K562 (cell line): ENCODE results near the gene ELF5. TPM values are rescaled to one million over a fixed set of nuclear protein-coding genes. Genes with fewer than 3 reads are reported as not detected.

Experiments used
- ATAC-seq: fragments of 200-7000 bp; cut with Tn5 transposase; 3 replicates; pipeline ENCODE4 v1.9.1; 2020; ENCODE audit warnings: moderate library complexity
- BruUV-seq: library from RNA; stranded (reverse); fragments of 400-500 nt; replicated peaks from 2 replicates; lab custom pipeline; 2021; lab: Mats Ljungman, UMichigan
- CTCF ChIA-PET: fragments of 300-600 bp; formaldehyde crosslinking; extraction: SDS; loops from one replicate; lab custom pipeline; 2021; ENCODE audit warnings: low intra/inter-chr PET ratio; lab: Yijun Ruan, JAX
- POLR2A ChIA-PET: fragments of 300-600, 350-650 bp; sonication (Branson Sonifier 250); formaldehyde crosslinking; extraction: SDS; loops from one replicate; lab custom pipeline; 2021; ENCODE audit warnings: antibody characterized with exemption, inconsistent platforms; lab: Yijun Ruan, JAX
- DNase-seq, 4 experiments: peaks; one replicate each; pipeline versions ENCODE4 v3.0.0 to v3.0.0-alpha.2; 2011 to 2018; ENCODE audit warnings: low spot score in 3 of 4, mixed read lengths in 3 of 4; ENCODE audit errors: extremely low read depth in 1 of 4
- FAIRE-seq: peaks from 2 replicates; lab custom pipeline; 2011; peaks lifted over from hg19 to GRCh38; lab: Jason Lieb, UNC
- H2AFZ ChIP-seq: 2 replicates; pipeline ENCODE4 v1.6.0; 2011; ENCODE audit warnings: low read depth, low read length, control low read depth, inconsistent platforms
- H3K27ac ChIP-seq: fragments of 200-600 bp; 3 replicates; pipeline ENCODE4 v1.8.0; 2011; ENCODE audit warnings: low read depth, mild to moderate bottlenecking, control low read depth, inconsistent platforms, low read length, moderate library complexity, mixed read lengths; ENCODE audit errors: extremely low read depth
- H3K27me3 ChIP-seq, 2 experiments: fragments of 300-600 bp in 1 of 2; 2 replicates in 1 of 2; 3 replicates in 1 of 2; pipeline versions ENCODE4 v1.6.0 to v1.8.0; 2011; ENCODE audit warnings: inconsistent platforms in 2 of 2, low read length in 2 of 2, mild to moderate bottlenecking in 1 of 2, mixed read lengths in 1 of 2, moderate library complexity in 1 of 2; ENCODE audit not compliant: control insufficient read depth in 2 of 2, insufficient read depth in 2 of 2
- H3K36me3 ChIP-seq: fragments of 300-600 bp; 3 replicates; pipeline ENCODE4 v1.8.0; 2011; ENCODE audit warnings: mild to moderate bottlenecking, low read length, inconsistent platforms; ENCODE audit not compliant: control insufficient read depth, insufficient read depth
- H3K4me1 ChIP-seq, 2 experiments: fragments of 200-600 bp in 1 of 2; replicated peaks in 1 of 2; 2 replicates in 1 of 2; 3 replicates in 1 of 2; pipeline versions ENCODE4 v1.5.1 to v1.8.0; 2011; ENCODE audit warnings: inconsistent platforms in 2 of 2, low read length in 2 of 2, mild to moderate bottlenecking in 1 of 2, mixed read lengths in 1 of 2, moderate library complexity in 1 of 2; ENCODE audit not compliant: control insufficient read depth in 2 of 2, insufficient read depth in 2 of 2
- H3K4me2 ChIP-seq: 2 replicates; pipeline ENCODE4 v1.6.1; 2011; ENCODE audit warnings: low read length, control low read depth, inconsistent platforms, mixed read lengths; ENCODE audit not compliant: insufficient read depth
- H3K4me3 ChIP-seq: fragments of 200-600 bp; sonication (generic), shearing (Covaris generic); 2 replicates; pipeline ENCODE4 v1.5.1; 2016; ENCODE audit warnings: control low read depth, inconsistent platforms
- H3K79me2 ChIP-seq: fragments of 200-600 bp; 3 replicates; pipeline ENCODE4 v1.8.0; 2011; ENCODE audit warnings: low read length, inconsistent platforms; ENCODE audit not compliant: control insufficient read depth, insufficient read depth
- H3K9ac ChIP-seq, 2 experiments: 2 replicates each; pipeline versions ENCODE4 v1.6.0 to v1.6.1; 2011; ENCODE audit warnings: low read depth in 2 of 2, low read length in 2 of 2, control low read depth in 1 of 2, inconsistent platforms in 1 of 2, mild to moderate bottlenecking in 1 of 2, mixed read lengths in 1 of 2; ENCODE audit not compliant: insufficient read depth in 1 of 2
- H3K9me1 ChIP-seq: one replicate; pipeline ENCODE4 v1.6.0; 2011; ENCODE audit warnings: inconsistent platforms, mild to moderate bottlenecking, low read length, moderate library complexity; ENCODE audit not compliant: control insufficient read depth, insufficient read depth
- H3K9me3 ChIP-seq: replicated peaks from 2 replicates; pipeline ENCODE4 v1.5.1; 2011; ENCODE audit warnings: low read depth, low read length, inconsistent platforms; ENCODE audit not compliant: control insufficient read depth, insufficient read depth
- H4K20me1 ChIP-seq: replicated peaks from 2 replicates; pipeline ENCODE4 v1.6.1; 2011; ENCODE audit warnings: low read length, inconsistent platforms, mixed read lengths; ENCODE audit not compliant: control insufficient read depth, insufficient read depth
- ARID1B ChIP-seq: fragments of 450-650 bp; IDR thresholded peaks from 2 replicates; pipeline ENCODE4 v1.6.1; 2016; ENCODE audit warnings: antibody characterized with exemption, mild to moderate bottlenecking, inconsistent platforms
- CREBBP ChIP-seq: IDR thresholded peaks from one replicate; pipeline ENCODE4 v1.6.1; 2012; ENCODE audit warnings: low read depth, mild to moderate bottlenecking, control low read depth, inconsistent platforms, low read length
- GTF2E2 ChIP-seq: fragments of 200-800 bp; sonication (Bioruptor generic); IDR thresholded peaks from 2 replicates; pipeline ENCODE4 v1.6.1; 2016; ENCODE audit warnings: missing genetic modification characterization, missing compliant biosample characterization
- HNRNPH1 ChIP-seq: fragments of 200-400 bp; formaldehyde crosslinking; optimal IDR thresholded peaks from 2 replicates; pipeline ENCODE3; 2017; ENCODE audit warnings: low read depth, mild to moderate bottlenecking, low read length, moderate library complexity
- JUN ChIP-seq, 2 experiments: sonication (generic) in 1 of 2; formaldehyde crosslinking in 1 of 2; IDR thresholded peaks; 2 replicates each; pipeline versions ENCODE4 v1.6.1 to v1.8.0; 2012 to 2022; ENCODE audit warnings: borderline replicate concordance in 2 of 2, mild to moderate bottlenecking in 2 of 2, improper control_type of control experiment in 1 of 2, low read depth in 1 of 2, low read length in 1 of 2, missing genetic modification reagents in 1 of 2
- NFIC ChIP-seq: fragments of 450-650 bp; IDR thresholded peaks from 2 replicates; pipeline ENCODE4 v1.6.1; 2017; ENCODE audit warnings: mild to moderate bottlenecking, inconsistent platforms
- NFIX ChIP-seq: fragments of 250-450 bp; sonication (Bioruptor Pico); IDR thresholded peaks from 2 replicates; pipeline ENCODE4 v1.4.0; 2020; ENCODE audit warnings: low read depth, mild to moderate bottlenecking, moderate library complexity
- NR2C1 ChIP-seq, 2 experiments: fragments of 450-650 bp; IDR thresholded peaks; 2 replicates each; pipeline ENCODE4 v1.6.1; 2017; ENCODE audit warnings: mild to moderate bottlenecking in 2 of 2, antibody characterized with exemption in 1 of 2, inconsistent platforms in 1 of 2, missing compliant biosample characterization in 1 of 2, missing genetic modification characterization in 1 of 2
- PURB ChIP-seq: sonication (generic); formaldehyde crosslinking; IDR thresholded peaks from 2 replicates; pipeline ENCODE4 v1.9.0; 2021; ENCODE audit warnings: low read depth, mild to moderate bottlenecking, missing genetic modification reagents
- RNF2 ChIP-seq: sonication (generic); IDR thresholded peaks from 2 replicates; pipeline ENCODE4 v1.6.1; 2016
- SMAD1 ChIP-seq: fragments of 150-350 bp; IDR thresholded peaks from 2 replicates; pipeline ENCODE4 v1.6.1; 2014; ENCODE audit warnings: low read length, low read depth; ENCODE audit not compliant: partially characterized antibody
- TEAD4 ChIP-seq, 2 experiments: sonication (generic) in 1 of 2; formaldehyde crosslinking in 1 of 2; IDR thresholded peaks; 2 replicates each; pipeline versions ENCODE4 v1.6.1 to v1.8.0; 2012 to 2022; ENCODE audit warnings: borderline replicate concordance in 1 of 2, inconsistent platforms in 1 of 2, low read length in 1 of 2, mild to moderate bottlenecking in 1 of 2, missing genetic modification reagents in 1 of 2
- TOE1 ChIP-seq, 2 experiments: fragments of 450-650 bp in 1 of 2; sonication (generic) in 1 of 2; formaldehyde crosslinking in 1 of 2; IDR thresholded peaks; 2 replicates each; pipeline versions ENCODE4 v1.7.1 to v1.8.0; 2016 to 2022; ENCODE audit warnings: borderline replicate concordance in 2 of 2, mild to moderate bottlenecking in 2 of 2, antibody characterized with exemption in 1 of 2, inconsistent platforms in 1 of 2, low read depth in 1 of 2, missing genetic modification reagents in 1 of 2, moderate library complexity in 1 of 2
- TSC22D4 ChIP-seq: fragments of 450-650 bp; IDR thresholded peaks from 2 replicates; pipeline ENCODE4 v1.6.1; 2016; ENCODE audit warnings: missing genetic modification characterization, missing biosample characterization, control low read depth
- U2AF1 ChIP-seq: fragments of 200-400 bp; formaldehyde crosslinking; optimal IDR thresholded peaks from 2 replicates; pipeline ENCODE3; 2017; ENCODE audit warnings: mild to moderate bottlenecking, low read depth, low read length, moderate library complexity
- XRCC5 ChIP-seq: fragments of 200-400 bp; formaldehyde crosslinking; IDR thresholded peaks from 2 replicates; pipeline ENCODE4 v1.6.1; 2017; ENCODE audit warnings: low read depth, mild to moderate bottlenecking, low read length
- whole genome bisulfite sequencing: fragments of 100-300 bp; shearing (Covaris generic); methylation state at CpG from one replicate; pipeline ENCODE4 v1.1.6; 2016; ENCODE audit warnings: low coverage, mixed read lengths; ENCODE audit not compliant: insufficient coverage; ENCODE audit errors: missing lambda C conversion rate; 5-methylcytosine and 5-hydroxymethylcytosine counted together
- in situ Hi-C: fragments of 300-500 bp; cut with MboI; formaldehyde crosslinking; loops from 4 replicates; pipeline ENCODE4 v1.15.0; 2018; ENCODE audit warnings: inconsistent platforms, mixed read lengths
- intact Hi-C: fragments of 100-400 bp; cut with micrococcal nuclease; formaldehyde crosslinking; loops from 2 replicates; pipeline ENCODE4 v1.14.2; 2022
- polyA plus RNA-seq, 8 experiments: library from polyadenylated mRNA; depleted of rRNA in 4 of 8; stranded (reverse) in 5 of 8; unstranded in 3 of 8; fragments of >200 nt; fragmentation: Nextera tagmentation in 2 of 8; fragmentation: Illumina TruSeq in 1 of 8; extraction: Ambion mirVana in 2 of 8; extraction: Trizol in 1 of 8; gene quantifications; 2 replicates each; pipeline versions ENCODE4 v1.2.1 to v1.2.3, GENCODE V29; 2011 to 2014; ENCODE audit warnings: inconsistent platforms in 1 of 8, missing spikeins in 1 of 8
- total RNA-seq, 7 experiments: library from RNA; depleted of rRNA in 6 of 7; stranded (reverse); fragments of >200 nt in 6 of 7; fragmentation: Illumina TruSeq in 2 of 7; extraction: Trizol in 2 of 7; gene quantifications; 2 replicates each; pipeline versions ENCODE4 v1.2.1 to v1.2.3, GENCODE V29; 2011 to 2021; ENCODE audit warnings: low replicate concordance in 1 of 7
- TF ChIP-seq, protein P1 (sequence below), 2 experiments: fragments of 450-650 bp; IDR thresholded peaks; 2 replicates each; pipeline ENCODE4 v1.6.1; 2016
- TF ChIP-seq, protein P2 (sequence below): sonication (generic); formaldehyde crosslinking; IDR thresholded peaks from 2 replicates; pipeline ENCODE4 v1.5.0; 2020; ENCODE audit warnings: missing genetic modification reagents
- TF ChIP-seq, protein P3 (sequence below): fragments of 450-650 bp; conservative IDR thresholded peaks from 2 replicates; pipeline ENCODE4 v1.6.1; 2016; ENCODE audit warnings: missing genetic modification characterization, low read depth, mild to moderate bottlenecking, control low read depth, missing compliant biosample characterization

Gene ELF5
- total and polyA plus RNA-seq, 9 of the 15 experiments (the other 6 are each of a cell fraction or from before 2014, with no cell fraction given), result not detected

DNA sequence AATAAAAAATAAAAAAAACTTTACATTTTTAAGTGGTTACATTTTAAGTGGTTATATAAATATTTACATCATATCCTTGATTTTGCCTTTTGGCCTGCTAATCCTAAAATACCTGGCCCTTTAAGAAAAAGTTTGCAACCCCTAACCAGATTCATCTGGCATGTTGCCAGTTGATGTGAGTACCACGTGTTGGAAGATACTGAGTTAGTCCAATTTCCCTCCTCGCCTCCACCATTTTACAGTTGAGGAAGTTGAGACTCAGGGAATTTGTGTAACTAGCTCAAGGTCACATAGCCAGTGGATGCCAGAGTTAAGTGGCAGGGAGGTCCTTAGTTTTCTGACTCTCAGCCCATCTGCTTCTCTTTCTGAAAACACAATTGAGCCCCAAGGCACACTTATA is 5.1 kb downstream of the ELF5 start:
- intact Hi-C loops, result no loop called here
- in situ Hi-C loops, result no loop called here
- Histone ChIP-seq H3K27ac (no peak overlapping the region), H3K9ac (no peak overlapping the region), H3K4me3 (no peak overlapping the region), H3K27me3 (no peaks in the 10 kb centered on the region), H4K20me1 (no peaks in the 10 kb centered on the region), H3K79me2 (no peaks in the 10 kb centered on the region), H3K9me3 (no peaks in the 10 kb centered on the region), H3K4me2 (no peak overlapping the region), H3K9me1 (no peaks in the 10 kb centered on the region), H3K4me1 (peaks cover 0 to 3% of the 10 kb centered on the region in 2 experiments; a peak in 1 of 5 replicates), H3K36me3 (no peaks in the 10 kb centered on the region), H2AFZ (no peak overlapping the region)
- TF ChIP-seq ARID1B (no peak), SMAD1 (no peak), NFIX (CRISPR knock-in tag) (peak; percentile 82), RNF2 (no peak), CREBBP (no peak), U2AF1 (no peak), PURB (no peak), HNRNPH1 (no peak), NR2C1 (IDR thresholded peaks at IDR 0.05) (no peak), NR2C1 (tag; IDR thresholded peaks at IDR 0.05) (no peak), TSC22D4 (no peak), NFIC (peak; percentile 93), TEAD4 (IDR thresholded peaks at IDR 0.05; ENCODE audit: low read length) (no peak), TEAD4 (CRISPR knock-in tag; IDR thresholded peaks at IDR 0.05; ENCODE audit: borderline replicate concordance) (no peak), TOE1 (IDR thresholded peaks at IDR 0.05; ENCODE audit: borderline replicate concordance) (no peak), TOE1 (CRISPR knock-in tag; IDR thresholded peaks at IDR 0.05; ENCODE audit: borderline replicate concordance, low read depth) (no peak), XRCC5 (no peak), JUN (IDR thresholded peaks at IDR 0.05; ENCODE audit: borderline replicate concordance, low read depth, low read length) (no peak), JUN (CRISPR knock-in tag; IDR thresholded peaks at IDR 0.05; ENCODE audit: borderline replicate concordance) (no peak), GTF2E2 (tag) (no peak)
- TF ChIP-seq, protein P1, sequence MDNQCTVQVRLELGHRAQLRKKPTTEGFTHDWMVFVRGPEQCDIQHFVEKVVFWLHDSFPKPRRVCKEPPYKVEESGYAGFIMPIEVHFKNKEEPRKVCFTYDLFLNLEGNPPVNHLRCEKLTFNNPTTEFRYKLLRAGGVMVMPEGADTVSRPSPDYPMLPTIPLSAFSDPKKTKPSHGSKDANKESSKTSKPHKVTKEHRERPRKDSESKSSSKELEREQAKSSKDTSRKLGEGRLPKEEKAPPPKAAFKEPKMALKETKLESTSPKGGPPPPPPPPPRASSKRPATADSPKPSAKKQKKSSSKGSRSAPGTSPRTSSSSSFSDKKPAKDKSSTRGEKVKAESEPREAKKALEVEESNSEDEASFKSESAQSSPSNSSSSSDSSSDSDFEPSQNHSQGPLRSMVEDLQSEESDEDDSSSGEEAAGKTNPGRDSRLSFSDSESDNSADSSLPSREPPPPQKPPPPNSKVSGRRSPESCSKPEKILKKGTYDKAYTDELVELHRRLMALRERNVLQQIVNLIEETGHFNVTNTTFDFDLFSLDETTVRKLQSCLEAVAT (IDR thresholded peaks at IDR 0.05), result no peak
- TF ChIP-seq, protein P2, sequence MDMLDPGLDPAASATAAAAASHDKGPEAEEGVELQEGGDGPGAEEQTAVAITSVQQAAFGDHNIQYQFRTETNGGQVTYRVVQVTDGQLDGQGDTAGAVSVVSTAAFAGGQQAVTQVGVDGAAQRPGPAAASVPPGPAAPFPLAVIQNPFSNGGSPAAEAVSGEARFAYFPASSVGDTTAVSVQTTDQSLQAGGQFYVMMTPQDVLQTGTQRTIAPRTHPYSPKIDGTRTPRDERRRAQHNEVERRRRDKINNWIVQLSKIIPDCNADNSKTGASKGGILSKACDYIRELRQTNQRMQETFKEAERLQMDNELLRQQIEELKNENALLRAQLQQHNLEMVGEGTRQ (CRISPR knock-in tag), result peak; percentile 20; the same call in 1 of the 2 replicates
- TF ChIP-seq, protein P3, sequence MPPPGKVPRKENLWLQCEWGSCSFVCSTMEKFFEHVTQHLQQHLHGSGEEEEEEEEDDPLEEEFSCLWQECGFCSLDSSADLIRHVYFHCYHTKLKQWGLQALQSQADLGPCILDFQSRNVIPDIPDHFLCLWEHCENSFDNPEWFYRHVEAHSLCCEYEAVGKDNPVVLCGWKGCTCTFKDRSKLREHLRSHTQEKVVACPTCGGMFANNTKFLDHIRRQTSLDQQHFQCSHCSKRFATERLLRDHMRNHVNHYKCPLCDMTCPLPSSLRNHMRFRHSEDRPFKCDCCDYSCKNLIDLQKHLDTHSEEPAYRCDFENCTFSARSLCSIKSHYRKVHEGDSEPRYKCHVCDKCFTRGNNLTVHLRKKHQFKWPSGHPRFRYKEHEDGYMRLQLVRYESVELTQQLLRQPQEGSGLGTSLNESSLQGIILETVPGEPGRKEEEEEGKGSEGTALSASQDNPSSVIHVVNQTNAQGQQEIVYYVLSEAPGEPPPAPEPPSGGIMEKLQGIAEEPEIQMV (tag), result no peak
- ChIA-PET POLR2A (no interaction called here), CTCF (no interaction called here)
- no peak for DNase-seq
- no peak for FAIRE-seq
- ATAC-seq, result no peak
- 18% methylated on average over 2 of the region's 2 CpGs for WGBS
- BruUV-seq, result no TSS peak
